Bladder microvascular endothelial cell (primary cell): Measurements from ENCODE around the gene PHOX2A. TPM values are rescaled to one million over a fixed set of nuclear protein-coding genes. Genes with fewer than 3 reads are reported as not detected.

Experiments
- total RNA-seq: library from RNA; depleted of rRNA; stranded (reverse); fragments of >200 nt; gene quantifications from 2 replicates; pipeline ENCODE4 v1.2.3, GENCODE V29; 2014

The PHOX2A gene
- not detected in 2 replicates for total RNA-seq

DNA sequence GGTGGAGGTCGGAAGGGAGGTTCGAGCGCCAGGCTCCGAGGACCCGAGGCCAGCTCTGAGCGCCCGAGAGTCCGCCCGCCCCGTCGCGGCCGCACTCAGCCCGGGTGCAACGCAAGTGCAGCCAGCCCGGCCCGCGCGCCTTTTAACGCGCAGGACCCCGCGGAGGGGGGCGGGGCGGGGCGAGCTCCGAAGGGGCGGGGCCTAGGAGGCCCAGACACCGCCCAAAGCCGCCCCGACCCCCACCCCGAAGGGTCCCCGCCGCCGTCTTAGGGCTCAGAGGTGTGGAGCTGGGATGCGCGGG lies at the start of gene PHOX2A:
Gene PHOX2A (minus strand): TSS at position 117 of the 301 bp plus-strand sequence. CDS start 172 bp downstream, outside the sequence.

GRCh38 chr11:72224564-72225410 lies 19.2 kb downstream of the PHOX2A start, which contains the start of gene INPPL1:
Gene INPPL1, plus strand, starts transcription at chr11:72224767. Its CDS starts 218 bp downstream, at chr11:72224985.

GRCh38 chr11:72216638-72217037 lies 27.3 kb downstream of the PHOX2A start, which contains the start of gene FOLR2:
Gene FOLR2, plus strand, starts transcription at chr11:72216794. Its CDS starts 1,791 bp downstream, at chr11:72218585.

GRCh38 chr11:72191961-72192381 lies 52.0 kb downstream of the PHOX2A start, which contains the start of gene FOLR1:
Gene FOLR1, plus strand, starts transcription at chr11:72192140. Its CDS starts 34 bp downstream, at chr11:72192174.

Other genes with a start within 250 kb of the PHOX2A start
- gene IL18BP, start 245.3 kb downstream of the PHOX2A start, total RNA-seq = 2.6 and 6.0 TPM in 2 replicates
- 131 and 164 TPM in 2 replicates for gene NUMA1, start 163.6 kb downstream of the PHOX2A start, total RNA-seq
- 1.9 and 7.0 TPM in 2 replicates for gene LRRC51, start 163.3 kb downstream of the PHOX2A start, total RNA-seq
- gene LAMTOR1, start 140.9 kb downstream of the PHOX2A start, total RNA-seq = 62.2 and 63.6 TPM in 2 replicates
- not detected in 2 replicates for gene TOMT, start 138.3 kb downstream of the PHOX2A start, total RNA-seq
- 22.1 and 24.3 TPM in 2 replicates for gene ANAPC15, start 131.5 kb downstream of the PHOX2A start, total RNA-seq
- not detected in 2 replicates for gene FOLR3, start 108.5 kb downstream of the PHOX2A start, total RNA-seq
- gene FOLR1, start 52.0 kb downstream of the PHOX2A start, total RNA-seq = not detected in 2 replicates
- not detected in 2 replicates for gene FOLR2, start 27.4 kb downstream of the PHOX2A start, total RNA-seq
- 29.3 and 47.1 TPM in 2 replicates for gene INPPL1, start 19.4 kb downstream of the PHOX2A start, total RNA-seq
- gene CLPB, start 190.4 kb upstream of the PHOX2A start, total RNA-seq = 28.3 and 55.8 TPM in 2 replicates